H9 (cell line): ENCODE data around the gene PHLDA2. TPM values are rescaled to one million over a fixed set of nuclear protein-coding genes. Genes with fewer than 3 reads are reported as not detected.

Experiments
- DNase-seq: peaks from one replicate; pipeline ENCODE4 v3.0.0-alpha.2; 2017
- H2AFZ ChIP-seq: one replicate; pipeline ENCODE4 v1.6.1; 2013; ENCODE audit warnings: mild to moderate bottlenecking, low read length, control low read depth, moderate library complexity
- H2AK5ac ChIP-seq: 2 replicates; pipeline ENCODE4 v1.6.1; 2013; ENCODE audit warnings: low read length, control low read depth, mixed read lengths; ENCODE audit not compliant: insufficient read length
- H2BK120ac ChIP-seq: one replicate; pipeline ENCODE4 v1.6.1; 2013; ENCODE audit warnings: low read depth, mild to moderate bottlenecking, low read length, control low read depth, inconsistent platforms; ENCODE audit not compliant: poor library complexity, severe bottlenecking
- H2BK12ac ChIP-seq: 2 replicates; pipeline ENCODE4 v1.6.1; 2013; ENCODE audit warnings: low read length, control low read depth, mixed read lengths, low read depth; ENCODE audit not compliant: insufficient read length
- H2BK15ac ChIP-seq: 2 replicates; pipeline ENCODE4 v1.6.1; 2013; ENCODE audit warnings: low read depth, low read length, control low read depth
- H2BK20ac ChIP-seq: one replicate; pipeline ENCODE4 v1.6.1; 2013; ENCODE audit warnings: low read depth, mild to moderate bottlenecking, low read length, control low read depth, inconsistent platforms; ENCODE audit not compliant: poor library complexity, severe bottlenecking
- H2BK5ac ChIP-seq: 2 replicates; pipeline ENCODE4 v1.6.1; 2013; ENCODE audit warnings: low read length, control low read depth, mixed read lengths; ENCODE audit not compliant: insufficient read length
- H3K14ac ChIP-seq: 2 replicates; pipeline ENCODE4 v1.6.1; 2013; ENCODE audit warnings: low read length, control low read depth; ENCODE audit not compliant: insufficient read depth
- H3K18ac ChIP-seq: 2 replicates; pipeline ENCODE4 v1.6.1; 2013; ENCODE audit warnings: low read depth, mild to moderate bottlenecking, mixed read lengths, low read length, control low read depth; ENCODE audit not compliant: insufficient read length
- H3K23ac ChIP-seq: 2 replicates; pipeline ENCODE4 v1.6.1; 2013; ENCODE audit warnings: low read length, control low read depth, mixed read lengths, low read depth; ENCODE audit not compliant: insufficient read length
- H3K23me2 ChIP-seq: 2 replicates; pipeline ENCODE4 v1.6.1; 2013; ENCODE audit warnings: low read depth, mild to moderate bottlenecking, mixed read lengths, low read length, control low read depth; ENCODE audit not compliant: insufficient read length, poor library complexity, severe bottlenecking
- H3K27ac ChIP-seq: 2 replicates; pipeline ENCODE4 v1.5.1; 2013; ENCODE audit warnings: low read length, control low read depth, mixed read lengths, low read depth; ENCODE audit not compliant: insufficient read length
- H3K27me3 ChIP-seq: 2 replicates; pipeline ENCODE4 v1.6.1; 2013; ENCODE audit warnings: low read length, control low read depth, inconsistent platforms; ENCODE audit not compliant: insufficient read depth
- H3K4ac ChIP-seq: 2 replicates; pipeline ENCODE4 v1.6.1; 2013; ENCODE audit warnings: low read depth, mild to moderate bottlenecking, control low read depth, inconsistent platforms, low read length, moderate library complexity
- H3K4me1 ChIP-seq: 2 replicates; pipeline ENCODE4 v1.6.1; 2013; ENCODE audit warnings: low read length, control low read depth, inconsistent platforms; ENCODE audit not compliant: insufficient read depth
- H3K4me2 ChIP-seq: 2 replicates; pipeline ENCODE4 v1.6.1; 2013; ENCODE audit warnings: low read length, control low read depth, mixed read lengths; ENCODE audit not compliant: insufficient read length, insufficient read depth
- H3K56ac ChIP-seq: 2 replicates; pipeline ENCODE4 v1.6.1; 2013; ENCODE audit warnings: low read depth, mild to moderate bottlenecking, mixed read lengths, low read length, control low read depth; ENCODE audit not compliant: insufficient read length
- H3K79me1 ChIP-seq: 2 replicates; pipeline ENCODE4 v1.6.1; 2013; ENCODE audit warnings: low read depth, mild to moderate bottlenecking, moderate library complexity, low read length, control low read depth, inconsistent platforms; ENCODE audit not compliant: insufficient read depth, poor library complexity, severe bottlenecking
- H3K79me2 ChIP-seq: 2 replicates; pipeline ENCODE4 v1.6.1; 2013; ENCODE audit warnings: low read length, control low read depth, inconsistent platforms; ENCODE audit not compliant: insufficient read depth
- H3K9ac ChIP-seq: 2 replicates; pipeline ENCODE4 v1.6.1; 2013; ENCODE audit warnings: low read length, control low read depth, mixed read lengths; ENCODE audit not compliant: insufficient read length; ENCODE audit errors: extremely low read depth
- H3K9me3 ChIP-seq: one replicate; pipeline ENCODE4 v1.6.1; 2013; ENCODE audit warnings: low read depth, low read length, inconsistent platforms; ENCODE audit not compliant: control insufficient read depth
- H3T11ph ChIP-seq: one replicate; pipeline ENCODE4 v1.6.1; 2013; ENCODE audit warnings: mild to moderate bottlenecking, low read length, control low read depth, inconsistent platforms
- H4K20me1 ChIP-seq: one replicate; pipeline ENCODE4 v1.6.1; 2013; ENCODE audit not compliant: control insufficient read depth, insufficient read length, insufficient read depth
- H4K5ac ChIP-seq: 2 replicates; pipeline ENCODE4 v1.6.1; 2013; ENCODE audit warnings: low read depth, mild to moderate bottlenecking, mixed read lengths, low read length, control low read depth; ENCODE audit not compliant: insufficient read length
- H4K8ac ChIP-seq: replicated peaks from 2 replicates; pipeline ENCODE4 v1.6.1; 2013; ENCODE audit warnings: low read length, control low read depth, mixed read lengths, low read depth; ENCODE audit not compliant: insufficient read length
- H4K91ac ChIP-seq: 2 replicates; pipeline ENCODE4 v1.6.1; 2013; ENCODE audit warnings: low read depth, mild to moderate bottlenecking, moderate library complexity, mixed read lengths, low read length, control low read depth; ENCODE audit not compliant: insufficient read length
- H3K27ac Mint-ChIP-seq, 3 experiments: 2 replicates in 2 of 3; 3 replicates in 1 of 3; pipeline ENCODE4 v1.8.0; 2020 to 2021; ENCODE audit warnings: mixed read lengths in 3 of 3, mild to moderate bottlenecking in 1 of 3, moderate library complexity in 1 of 3
- H3K27me3 Mint-ChIP-seq: 2 replicates; pipeline ENCODE4 v1.8.0; 2021; ENCODE audit warnings: low read depth, mild to moderate bottlenecking, moderate library complexity, mixed read lengths
- H3K36me3 Mint-ChIP-seq, 3 experiments: 2 replicates in 2 of 3; 3 replicates in 1 of 3; pipeline ENCODE4 v1.8.0; 2020 to 2021; ENCODE audit warnings: low read depth in 3 of 3, mixed read lengths in 3 of 3; ENCODE audit not compliant: insufficient read depth in 1 of 3
- H3K4me1 Mint-ChIP-seq, 2 experiments: 2 replicates each; pipeline ENCODE4 v1.8.0; 2020; ENCODE audit warnings: mixed read lengths in 2 of 2
- H3K4me3 Mint-ChIP-seq, 2 experiments: 2 replicates in 1 of 2; 3 replicates in 1 of 2; pipeline ENCODE4 v1.8.0; 2020 to 2021; ENCODE audit warnings: mild to moderate bottlenecking in 2 of 2, mixed read lengths in 2 of 2, moderate library complexity in 1 of 2
- H3K9me3 Mint-ChIP-seq, 2 experiments: 2 replicates in 1 of 2; 3 replicates in 1 of 2; pipeline ENCODE4 v1.8.0; 2020; ENCODE audit warnings: mild to moderate bottlenecking in 2 of 2, mixed read lengths in 2 of 2, moderate library complexity in 1 of 2
- CTCF ChIP-seq: fragments of 200-600 bp; sonication (generic); conservative IDR thresholded peaks from 3 replicates; pipeline ENCODE4 v1.8.0; 2021; ENCODE audit warnings: antibody characterized with exemption, mild to moderate bottlenecking
- WGBS: extraction: QIAGEN DNeasy Blood & Tissue Kit; methylation state at CpG from one replicate; pipeline ENCODE4 v1.1.7; 2013; ENCODE audit warnings: missing lambda C conversion rate, low lambda C conversion rate, mixed read lengths; ENCODE audit not compliant: insufficient read length; ENCODE audit errors: extremely low coverage; 5-methylcytosine and 5-hydroxymethylcytosine counted together
- total RNA-seq: library from RNA; stranded (reverse); gene quantifications from 2 replicates; pipeline ENCODE4 v1.2.1, GENCODE V29; 2021

Gene PHLDA2
- total RNA-seq, 1 experiment from 2014 or later = 42.8 TPM

DNA sequence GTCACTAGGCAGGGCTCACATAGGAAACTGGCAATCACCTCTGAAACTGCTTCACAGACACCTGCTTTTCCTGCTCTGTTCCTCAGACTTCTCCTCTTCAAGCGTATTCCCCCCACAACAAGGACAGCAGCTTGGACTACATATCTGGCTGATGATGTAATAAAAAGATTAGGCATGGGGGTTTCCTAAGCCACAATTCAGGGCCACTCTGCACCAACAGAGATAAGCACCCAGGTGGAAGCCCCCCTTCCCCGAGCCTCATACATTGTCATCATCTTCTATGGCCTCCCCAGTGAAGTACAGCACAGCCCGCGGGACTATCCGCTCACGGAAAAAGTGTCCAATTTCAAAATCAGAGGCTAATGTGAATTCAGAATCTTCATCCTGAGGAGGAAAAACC lies 25.0 kb upstream of the PHLDA2 start:
- Histone ChIP-seq H3K4me2 (no peak overlapping the region), H3K4ac (no peak overlapping the region), H3T11ph (no peak overlapping the region), H3K27ac (no peak overlapping the region), H3K9me3 (no peaks in the 10 kb centered on the region), H3K79me1 (no peaks in the 10 kb centered on the region), H3K79me2 (no peaks in the 10 kb centered on the region; the same call in 1 of the 2 replicates), H3K4me1 (no peaks in the 10 kb centered on the region), H3K18ac (no peak overlapping the region), H2AFZ (no peak overlapping the region), H4K5ac (no peak overlapping the region), H4K20me1 (no peaks in the 10 kb centered on the region), H4K8ac (no peak overlapping the region), H2BK120ac (no peak overlapping the region), H2BK20ac (no peak overlapping the region), H3K14ac (no peak overlapping the region), H3K23ac (no peak overlapping the region), H2BK5ac (no peak overlapping the region), H2AK5ac (no peak overlapping the region), H3K9ac (no peak overlapping the region), H4K91ac (no peak overlapping the region), H3K23me2 (no peaks in the 10 kb centered on the region), H3K56ac (no peak overlapping the region), H3K27me3 (no peaks in the 10 kb centered on the region), H2BK15ac (no peak overlapping the region), H2BK12ac (no peak overlapping the region)
- H3K4me3 Mint-ChIP-seq = no peak overlapping the region
- H3K36me3 Mint-ChIP-seq = peaks cover 64 to 97% (median 91%) of the 10 kb centered on the region in 3 experiments
- no peak overlapping the region for H3K27ac Mint-ChIP-seq
- no peak for DNase-seq
- no peaks in the 10 kb centered on the region for H3K9me3 Mint-ChIP-seq
- peaks cover 3 to 5% of the 10 kb centered on the region in 2 experiments; a peak in 3 of 4 replicates for H3K4me1 Mint-ChIP-seq
- H3K27me3 Mint-ChIP-seq = no peaks in the 10 kb centered on the region; the same call in 1 of the 2 replicates
- TF ChIP-seq CTCF = no peak
- WGBS = no CpG with 5 or more reads among the region's 6 CpGs
